AG04449 (cell line): ENCODE results near the gene FRMD4B.

ENCODE experiments used
- CTCF ChIA-PET: fragments of 350-600 bp; formaldehyde crosslinking; extraction: SDS; loops from one replicate; lab custom pipeline; 2021; ENCODE audit warnings: antibody characterized with exemption; lab: Yijun Ruan, JAX
- POLR2A ChIA-PET: fragments of 400-600, 350-600 bp; formaldehyde crosslinking; extraction: SDS; loops from one replicate; lab custom pipeline; 2020; ENCODE audit warnings: antibody characterized with exemption, inconsistent platforms; lab: Yijun Ruan, JAX
- DNase-seq: peaks from one replicate; pipeline ENCODE4 v3.0.0-alpha.2; 2010; ENCODE audit warnings: low read depth, low spot score
- H3K4me3 ChIP-seq: 2 replicates; pipeline ENCODE4 v1.5.1; 2011; ENCODE audit warnings: low read depth, mild to moderate bottlenecking, control low read depth, low read length
- TF ChIP-seq, protein P1 (sequence below): IDR thresholded peaks from one replicate; pipeline ENCODE4 v1.5.1; 2011; ENCODE audit warnings: mild to moderate bottlenecking, moderate library complexity, low read length, control low read depth, inconsistent platforms; ENCODE audit not compliant: insufficient read depth; ENCODE audit errors: missing control alignments

The FRMD4B gene

DNA sequence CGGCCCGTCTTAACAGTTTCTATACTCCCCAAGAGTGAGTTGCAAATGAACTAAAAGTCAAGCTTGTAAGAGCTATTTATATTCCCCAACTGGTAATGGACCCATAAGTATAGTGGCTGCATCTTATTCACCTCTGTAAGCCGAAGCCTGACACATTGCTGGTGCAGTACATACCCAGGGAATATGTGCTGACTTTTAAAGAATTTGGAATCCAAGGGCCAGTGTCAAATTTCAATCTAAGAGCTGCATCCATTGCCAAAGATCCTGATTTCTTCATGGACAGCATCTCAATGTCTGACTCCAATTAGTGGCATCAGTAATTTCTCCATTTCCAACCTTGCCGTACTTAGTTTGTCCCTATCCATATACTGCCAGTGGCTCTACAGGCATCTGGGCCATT lies 42.0 kb downstream of the FRMD4B start:
- ChIA-PET CTCF (interaction anchor here (0.7 to 1.6 kb wide), 3 partner anchors 13 to 23 kb away, joined by 3 read pairs; no protein-coding TSS in a partner anchor), POLR2A (no interaction called here)
- no peak overlapping the region for H3K4me3 ChIP-seq
- TF ChIP-seq, protein P1, sequence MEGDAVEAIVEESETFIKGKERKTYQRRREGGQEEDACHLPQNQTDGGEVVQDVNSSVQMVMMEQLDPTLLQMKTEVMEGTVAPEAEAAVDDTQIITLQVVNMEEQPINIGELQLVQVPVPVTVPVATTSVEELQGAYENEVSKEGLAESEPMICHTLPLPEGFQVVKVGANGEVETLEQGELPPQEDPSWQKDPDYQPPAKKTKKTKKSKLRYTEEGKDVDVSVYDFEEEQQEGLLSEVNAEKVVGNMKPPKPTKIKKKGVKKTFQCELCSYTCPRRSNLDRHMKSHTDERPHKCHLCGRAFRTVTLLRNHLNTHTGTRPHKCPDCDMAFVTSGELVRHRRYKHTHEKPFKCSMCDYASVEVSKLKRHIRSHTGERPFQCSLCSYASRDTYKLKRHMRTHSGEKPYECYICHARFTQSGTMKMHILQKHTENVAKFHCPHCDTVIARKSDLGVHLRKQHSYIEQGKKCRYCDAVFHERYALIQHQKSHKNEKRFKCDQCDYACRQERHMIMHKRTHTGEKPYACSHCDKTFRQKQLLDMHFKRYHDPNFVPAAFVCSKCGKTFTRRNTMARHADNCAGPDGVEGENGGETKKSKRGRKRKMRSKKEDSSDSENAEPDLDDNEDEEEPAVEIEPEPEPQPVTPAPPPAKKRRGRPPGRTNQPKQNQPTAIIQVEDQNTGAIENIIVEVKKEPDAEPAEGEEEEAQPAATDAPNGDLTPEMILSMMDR = no peak
- DNase-seq = no peak

DNA sequence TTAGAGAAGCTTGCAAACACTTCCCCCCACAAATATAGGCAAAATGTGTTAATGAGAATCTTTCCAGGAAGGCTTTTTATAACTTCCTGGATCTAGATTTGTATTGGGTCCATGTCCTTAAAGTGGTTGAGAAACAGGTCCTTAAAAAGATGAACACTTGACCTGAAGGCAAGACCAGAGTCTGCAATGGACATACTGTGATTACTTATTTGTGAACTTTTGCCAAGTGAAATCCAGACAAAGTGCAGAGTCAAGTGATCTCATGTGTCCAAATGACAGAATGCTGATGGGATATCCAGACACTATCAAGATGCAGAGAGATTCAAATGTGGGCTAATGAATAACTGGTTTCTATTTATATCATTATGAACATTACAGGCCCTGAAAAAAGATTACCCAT lies 43.8 kb downstream of the FRMD4B start:
- POLR2A ChIA-PET = no interaction called here
- DNase-seq = no peak
- TF ChIP-seq, protein P1 = no peak
- H3K4me3 ChIP-seq = no peak overlapping the region
- CTCF ChIA-PET = interaction anchor here (1.6 kb wide), 1 partner anchor 22 kb away, joined by 3 read pairs; no protein-coding TSS in a partner anchor

DNA sequence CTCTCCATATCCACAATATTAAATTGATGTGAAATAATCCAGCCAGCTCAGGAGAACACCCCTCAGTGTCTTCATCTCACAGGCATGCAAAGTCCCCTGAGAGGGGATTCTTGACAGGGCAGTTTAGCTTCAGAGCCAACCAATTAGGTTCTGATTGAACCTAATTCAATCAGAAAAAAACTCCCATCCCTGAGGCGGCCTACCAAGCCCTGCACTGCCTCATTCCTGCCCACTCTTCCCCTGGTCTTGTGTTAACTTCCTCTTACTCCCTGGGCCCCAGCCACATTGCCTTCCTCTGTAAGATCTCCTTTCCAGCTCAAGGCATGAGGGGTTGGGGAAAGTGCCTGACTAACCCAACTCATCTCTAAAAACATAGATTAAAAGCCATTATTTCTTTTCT lies 46.1 kb downstream of the FRMD4B start:
- DNase-seq = no peak
- ChIA-PET POLR2A (no interaction called here), CTCF (interaction anchor here (0.7 to 3.1 kb wide), 4 partner anchors 16 to 178 kb away, joined by 3 to 9 read pairs (median 3); no protein-coding TSS in a partner anchor)
- TF ChIP-seq, protein P1 = no peak
- H3K4me3 ChIP-seq = no peak overlapping the region

DNA sequence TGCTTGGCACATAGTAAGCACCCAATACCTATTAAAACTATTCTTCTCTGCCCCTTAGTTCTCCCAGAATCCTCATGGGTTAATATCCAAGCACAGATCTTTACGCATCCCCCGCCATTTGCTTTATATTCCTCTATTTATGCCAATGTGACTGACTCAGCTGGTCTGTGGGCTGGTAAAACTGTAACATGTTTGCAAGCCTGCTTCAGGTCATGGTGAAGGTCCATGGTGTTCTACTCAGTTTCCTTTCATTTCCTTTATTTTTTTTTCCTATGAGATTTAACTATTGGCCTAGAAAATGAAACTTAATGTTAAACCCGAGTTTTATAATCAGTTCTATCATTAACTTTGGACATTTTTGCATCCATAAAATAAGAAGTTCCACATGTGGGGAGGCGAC lies 47.0 kb downstream of the FRMD4B start:
- CTCF ChIA-PET = interaction anchor here (0.7 to 3.1 kb wide), 4 partner anchors 33 to 177 kb away, joined by 3 to 9 read pairs (median 4); no protein-coding TSS in a partner anchor
- H3K4me3 ChIP-seq = no peak overlapping the region
- TF ChIP-seq, protein P1 = no peak
- POLR2A ChIA-PET = no interaction called here
- no peak for DNase-seq

DNA sequence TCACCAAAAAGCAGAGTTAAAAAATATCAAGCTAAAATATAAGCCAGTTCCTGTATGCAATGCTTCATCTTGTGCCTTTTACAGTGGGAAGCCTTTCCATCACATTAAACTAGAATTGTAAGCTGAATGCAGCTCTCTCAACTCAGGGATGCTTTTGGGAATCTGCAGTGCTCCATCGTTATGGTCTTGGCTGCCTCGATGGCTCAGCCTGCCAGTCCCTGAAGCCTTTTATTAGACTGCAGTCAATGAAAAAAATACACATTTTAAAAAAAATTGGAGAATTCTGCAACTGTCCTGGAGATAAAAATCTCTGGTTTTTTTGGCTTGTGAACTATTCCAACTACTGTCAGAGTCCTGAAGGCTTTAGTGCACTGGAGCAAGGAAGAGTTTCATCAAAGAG lies 53.0 kb downstream of the FRMD4B start:
- POLR2A ChIA-PET = no interaction called here
- TF ChIP-seq, protein P1 = no peak
- no peak for DNase-seq
- CTCF ChIA-PET = interaction anchor here (1.1 to 1.3 kb wide), 3 partner anchors 23 to 76 kb away, joined by 3 to 6 read pairs (median 6); no protein-coding TSS in a partner anchor
- no peak overlapping the region for H3K4me3 ChIP-seq

DNA sequence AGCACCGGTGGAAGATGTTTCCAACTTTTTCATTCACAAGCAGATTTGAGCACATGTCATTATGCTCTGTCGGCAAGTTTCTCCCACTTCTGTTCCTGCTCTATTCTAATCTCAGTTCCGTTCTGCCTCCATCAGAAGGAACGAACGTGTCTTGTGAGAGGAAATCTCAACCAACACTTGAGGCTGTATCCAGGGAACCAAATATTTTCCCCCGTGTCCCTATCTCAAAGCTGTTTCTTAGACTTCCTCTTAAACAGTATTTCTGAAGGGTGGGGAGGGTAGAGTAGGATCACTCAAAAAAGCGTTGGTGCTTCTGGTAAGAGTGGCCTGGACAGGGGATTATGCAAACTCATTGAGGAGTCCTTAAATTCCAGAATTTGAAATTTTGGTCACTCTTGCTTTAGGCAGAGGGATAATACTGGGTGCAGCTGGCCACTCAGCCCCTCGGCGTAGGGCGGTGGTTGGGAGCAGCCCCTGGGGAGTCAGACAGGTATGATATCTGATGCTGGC lies 54.9 kb downstream of the FRMD4B start:
- TF ChIP-seq, protein P1 = no peak
- H3K4me3 ChIP-seq = no peak overlapping the region
- POLR2A ChIA-PET = no interaction called here
- CTCF ChIA-PET = interaction anchor here (1.1 to 3.0 kb wide), 6 partner anchors 13 to 92 kb away, joined by 3 to 13 read pairs (median 4); no protein-coding TSS in a partner anchor
- DNase-seq = no peak
